ENCODE results near the gene GJA4. TPM values are rescaled to one million over a fixed set of nuclear protein-coding genes. Genes with fewer than 3 reads are reported as not detected.

Gene GJA4
- total and polyA plus RNA-seq, 2 of the 13 experiments (the other 11 are each of a cell fraction or from before 2014, with no cell fraction given) = not detected

- Histone ChIP-seq H3K9ac (ENCODE audit: insufficient read depth, low read depth, low read length) (no peak overlapping the region), H3K4me2 (ENCODE audit: low read depth, low read length) (no peak overlapping the region), H3K9me3 (ENCODE audit: low read length) (no peaks in the 10 kb centered on the region), H3K27me3 (ENCODE audit: control insufficient read depth in 1 of 2, insufficient read depth in 2 of 2, low read length in 2 of 2) (peaks cover 10 to 34% of the 10 kb centered on the region in 2 experiments; a peak in 4 of 5 replicates), H4K20me1 (ENCODE audit: insufficient read depth, low read length) (no peaks in the 10 kb centered on the region), H3K79me2 (ENCODE audit: insufficient read depth, low read length) (no peaks in the 10 kb centered on the region), H3K4me3 (replicated peaks in 1 of 3; ENCODE audit: insufficient read depth in 1 of 3, low read depth in 2 of 3, low read length in 3 of 3) (no peak overlapping the region), H3K36me3 (replicated peaks in 1 of 2; ENCODE audit: control insufficient read depth in 1 of 2, insufficient read depth in 2 of 2, low read length in 2 of 2) (no peaks in the 10 kb centered on the region), H3K27ac (ENCODE audit: extremely low read length, insufficient read depth, low read length) (no peak overlapping the region), H2AFZ (ENCODE audit: low read length) (no peak overlapping the region), H3K4me1 (ENCODE audit: insufficient read depth, low read length) (no peaks in the 10 kb centered on the region)
- ChIA-PET CTCF (ENCODE audit: low intra/inter-chr PET ratio, low total read pairs) (no interaction called here), POLR2A (no interaction called here)
- no TSS peak for BruUV-seq (replicated peaks)
- in situ Hi-C loops (cut with HindIII; ENCODE audit: extremely low pct_ligation_motif_present, low pct_unique_long_range_greater_than_20kb) (no loop called here), intact Hi-C loops (cut with micrococcal nuclease; ENCODE audit: unreplicated experiment) (no loop called here)
- 54% methylated on average over 3 of the region's 5 CpGs for WGBS (ENCODE audit: low lambda C conversion rate)
- TF ChIP-seq SP140L (CRISPR knock-in tag; IDR thresholded peaks at IDR 0.05; ENCODE audit: borderline replicate concordance) (no peak), NFE2L1 (CRISPR knock-in tag; IDR thresholded peaks at IDR 0.05; ENCODE audit: borderline replicate concordance) (no peak), EZH2 (conservative IDR thresholded peaks at IDR 0.05; ENCODE audit: low read depth, low read length) (no peak), FOXO1 (CRISPR knock-in tag; IDR thresholded peaks at IDR 0.05) (no peak), THAP11 (CRISPR knock-in tag; IDR thresholded peaks at IDR 0.05) (no peak), ZNF644 (CRISPR knock-in tag; IDR thresholded peaks at IDR 0.05; ENCODE audit: low read depth) (no peak), SAP130 (CRISPR knock-in tag; IDR thresholded peaks at IDR 0.05; ENCODE audit: low read depth) (no peak)
- TF ChIP-seq, protein P1, sequence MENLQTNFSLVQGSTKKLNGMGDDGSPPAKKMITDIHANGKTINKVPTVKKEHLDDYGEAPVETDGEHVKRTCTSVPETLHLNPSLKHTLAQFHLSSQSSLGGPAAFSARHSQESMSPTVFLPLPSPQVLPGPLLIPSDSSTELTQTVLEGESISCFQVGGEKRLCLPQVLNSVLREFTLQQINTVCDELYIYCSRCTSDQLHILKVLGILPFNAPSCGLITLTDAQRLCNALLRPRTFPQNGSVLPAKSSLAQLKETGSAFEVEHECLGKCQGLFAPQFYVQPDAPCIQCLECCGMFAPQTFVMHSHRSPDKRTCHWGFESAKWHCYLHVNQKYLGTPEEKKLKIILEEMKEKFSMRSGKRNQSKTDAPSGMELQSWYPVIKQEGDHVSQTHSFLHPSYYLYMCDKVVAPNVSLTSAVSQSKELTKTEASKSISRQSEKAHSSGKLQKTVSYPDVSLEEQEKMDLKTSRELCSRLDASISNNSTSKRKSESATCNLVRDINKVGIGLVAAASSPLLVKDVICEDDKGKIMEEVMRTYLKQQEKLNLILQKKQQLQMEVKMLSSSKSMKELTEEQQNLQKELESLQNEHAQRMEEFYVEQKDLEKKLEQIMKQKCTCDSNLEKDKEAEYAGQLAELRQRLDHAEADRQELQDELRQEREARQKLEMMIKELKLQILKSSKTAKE (CRISPR knock-in tag; IDR thresholded peaks at IDR 0.05; ENCODE audit: borderline replicate concordance) = no peak
- DNase-seq (ENCODE audit: low spot score) (no peak), FAIRE-seq (no peak), ATAC-seq (no peak)
Observed at GRCh38 chr1:34779962-34780361, 12.8 kb upstream of the GJA4 start.

GRCh38 chr1:34780528-34780927 is 12.3 kb upstream of the GJA4 start:
- CTCF ChIA-PET (ENCODE audit: low intra/inter-chr PET ratio, low total read pairs) = no interaction called here
- DNase-seq (ENCODE audit: low spot score) (no peak), ATAC-seq (no peak), FAIRE-seq (no peak)
- Histone ChIP-seq H3K79me2 (ENCODE audit: insufficient read depth, low read length) (no peaks in the 10 kb centered on the region), H3K27ac (ENCODE audit: extremely low read length, insufficient read depth, low read length) (no peak overlapping the region), H3K4me3 (replicated peaks in 1 of 3; ENCODE audit: insufficient read depth in 1 of 3, low read depth in 2 of 3, low read length in 3 of 3) (no peak overlapping the region), H3K9me3 (ENCODE audit: low read length) (no peaks in the 10 kb centered on the region), H3K36me3 (replicated peaks in 1 of 2; ENCODE audit: control insufficient read depth in 1 of 2, insufficient read depth in 2 of 2, low read length in 2 of 2) (no peaks in the 10 kb centered on the region), H4K20me1 (ENCODE audit: insufficient read depth, low read length) (no peaks in the 10 kb centered on the region), H2AFZ (ENCODE audit: low read length) (no peak overlapping the region), H3K27me3 (ENCODE audit: control insufficient read depth in 1 of 2, insufficient read depth in 2 of 2, low read length in 2 of 2) (peaks cover 10 to 34% of the 10 kb centered on the region in 2 experiments; a peak in 4 of 5 replicates), H3K9ac (ENCODE audit: insufficient read depth, low read depth, low read length) (no peak overlapping the region), H3K4me1 (ENCODE audit: insufficient read depth, low read length) (no peaks in the 10 kb centered on the region), H3K4me2 (ENCODE audit: low read depth, low read length) (no peak overlapping the region)
- POLR2A ChIA-PET = no interaction called here
- BruUV-seq (replicated peaks) = no TSS peak
- 94% methylated on average over 1 of the region's 2 CpGs for WGBS (ENCODE audit: low lambda C conversion rate)
- in situ Hi-C loops (cut with HindIII; ENCODE audit: extremely low pct_ligation_motif_present, low pct_unique_long_range_greater_than_20kb) = no loop called here
- intact Hi-C loops (cut with micrococcal nuclease; ENCODE audit: unreplicated experiment) = no loop called here
- TF ChIP-seq WIZ (CRISPR knock-in tag; IDR thresholded peaks at IDR 0.05) = no peak
- TF ChIP-seq RARG (CRISPR knock-in tag; IDR thresholded peaks at IDR 0.05; ENCODE audit: low read depth) = no peak
- TF ChIP-seq ZNF629 (CRISPR knock-in tag; conservative IDR thresholded peaks at IDR 0.05) = no peak
- no peak for TF ChIP-seq TCF7L2 (IDR thresholded peaks at IDR 0.05; ENCODE audit: low read depth, low read length)
- no peak for TF ChIP-seq MAFK (conservative IDR thresholded peaks at IDR 0.05 in 1 of 2, IDR thresholded peaks at IDR 0.05 in 1 of 2; ENCODE audit: low read length in 2 of 2)
- no peak for TF ChIP-seq ZNF124 (CRISPR knock-in tag; IDR thresholded peaks at IDR 0.05)
- TF ChIP-seq, protein P2, sequence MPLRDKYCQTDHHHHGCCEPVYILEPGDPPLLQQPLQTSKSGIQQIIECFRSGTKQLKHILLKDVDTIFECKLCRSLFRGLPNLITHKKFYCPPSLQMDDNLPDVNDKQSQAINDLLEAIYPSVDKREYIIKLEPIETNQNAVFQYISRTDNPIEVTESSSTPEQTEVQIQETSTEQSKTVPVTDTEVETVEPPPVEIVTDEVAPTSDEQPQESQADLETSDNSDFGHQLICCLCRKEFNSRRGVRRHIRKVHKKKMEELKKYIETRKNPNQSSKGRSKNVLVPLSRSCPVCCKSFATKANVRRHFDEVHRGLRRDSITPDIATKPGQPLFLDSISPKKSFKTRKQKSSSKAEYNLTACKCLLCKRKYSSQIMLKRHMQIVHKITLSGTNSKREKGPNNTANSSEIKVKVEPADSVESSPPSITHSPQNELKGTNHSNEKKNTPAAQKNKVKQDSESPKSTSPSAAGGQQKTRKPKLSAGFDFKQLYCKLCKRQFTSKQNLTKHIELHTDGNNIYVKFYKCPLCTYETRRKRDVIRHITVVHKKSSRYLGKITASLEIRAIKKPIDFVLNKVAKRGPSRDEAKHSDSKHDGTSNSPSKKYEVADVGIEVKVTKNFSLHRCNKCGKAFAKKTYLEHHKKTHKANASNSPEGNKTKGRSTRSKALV (CRISPR knock-in tag; IDR thresholded peaks at IDR 0.05) = no peak
- TF ChIP-seq ZNF432 (CRISPR knock-in tag; IDR thresholded peaks at IDR 0.05; ENCODE audit: borderline replicate concordance) = no peak
- TF ChIP-seq ZNF546 (CRISPR knock-in tag; conservative IDR thresholded peaks at IDR 0.05) = no peak
- no peak for TF ChIP-seq ZNF644 (CRISPR knock-in tag; IDR thresholded peaks at IDR 0.05; ENCODE audit: low read depth)
- no peak for TF ChIP-seq GATAD1 (CRISPR knock-in tag; IDR thresholded peaks at IDR 0.05)

All from HepG2 (cell line).